Mesodermal cell (in vitro differentiated cells): ENCODE data around the gene SORCS2.

ENCODE experiments used
- H3K27ac ChIP-seq: 2 replicates; pipeline ENCODE4 v1.7.0; 2013; ENCODE audit warnings: mild to moderate bottlenecking, low read depth, low read length, moderate library complexity; ENCODE audit not compliant: severe bottlenecking
- H3K36me3 ChIP-seq: 2 replicates; pipeline ENCODE4 v1.7.1; 2013; ENCODE audit warnings: mild to moderate bottlenecking, low read length, moderate library complexity; ENCODE audit not compliant: control insufficient read depth, insufficient read depth
- H3K4me1 ChIP-seq: one replicate; pipeline ENCODE4 v1.7.1; 2013; ENCODE audit warnings: mild to moderate bottlenecking, low read length; ENCODE audit not compliant: insufficient read depth, control insufficient read depth, poor library complexity, severe bottlenecking
- H3K4me3 ChIP-seq: 2 replicates; pipeline ENCODE4 v1.7.0; 2013; ENCODE audit warnings: low read length, control low read depth, mild to moderate bottlenecking; ENCODE audit not compliant: insufficient read depth, poor library complexity, severe bottlenecking; ENCODE audit errors: extremely low read depth
- H3K9me3 ChIP-seq: 2 replicates; pipeline ENCODE4 v1.7.1; 2013; ENCODE audit warnings: mild to moderate bottlenecking, low read length, moderate library complexity; ENCODE audit not compliant: control insufficient read depth
- WGBS, 2 experiments: methylation state at CpG; one replicate each; pipeline ENCODE4 v1.1.5; 2013; ENCODE audit warnings: missing lambda C conversion rate in 2 of 2; ENCODE audit not compliant: insufficient coverage in 2 of 2; 5-methylcytosine and 5-hydroxymethylcytosine counted together

The SORCS2 gene

GRCh38 chr4:7270121-7270520 lies 77.8 kb downstream of the SORCS2 start:
- WGBS, 2 experiments = 95% methylated on average over 14 to 15 of the region's 17 CpGs
- no peaks in the 10 kb centered on the region for H3K36me3 ChIP-seq
- no peaks in the 10 kb centered on the region for H3K9me3 ChIP-seq
- H3K4me3 ChIP-seq = no peak overlapping the region
- H3K4me1 ChIP-seq = peaks cover 18% of the 10 kb centered on the region
- no peak overlapping the region for H3K27ac ChIP-seq

GRCh38 chr4:7272404-7272803 lies 80.1 kb downstream of the SORCS2 start:
- no peak overlapping the region for H3K4me3 ChIP-seq
- no peaks in the 10 kb centered on the region for H3K9me3 ChIP-seq
- H3K27ac ChIP-seq = no peak overlapping the region
- 89 to 91% methylated on average over 4 to 10 of the region's 10 CpGs for WGBS, 2 experiments
- no peaks in the 10 kb centered on the region for H3K36me3 ChIP-seq
- peaks cover 7% of the 10 kb centered on the region for H3K4me1 ChIP-seq

GRCh38 chr4:7273738-7274297 lies 81.5 kb downstream of the SORCS2 start:
- Histone ChIP-seq H3K27ac (no peak overlapping the region), H3K36me3 (no peaks in the 10 kb centered on the region), H3K9me3 (no peaks in the 10 kb centered on the region), H3K4me1 (peaks cover 7% of the 10 kb centered on the region), H3K4me3 (no peak overlapping the region)
- 90 to 91% methylated on average over 5 to 7 of the region's 8 CpGs for WGBS, 2 experiments

GRCh38 chr4:7275067-7275466 lies 82.7 kb downstream of the SORCS2 start:
- H3K9me3 ChIP-seq = no peaks in the 10 kb centered on the region
- peaks cover 14% of the 10 kb centered on the region for H3K4me1 ChIP-seq
- no peak overlapping the region for H3K4me3 ChIP-seq
- WGBS, 2 experiments = 93 to 95% methylated on average over 2 to 5 of the region's 5 CpGs
- no peak overlapping the region for H3K27ac ChIP-seq
- H3K36me3 ChIP-seq = no peaks in the 10 kb centered on the region

- Histone ChIP-seq H3K36me3 (no peaks in the 10 kb centered on the region), H3K4me1 (peaks cover 16% of the 10 kb centered on the region), H3K27ac (no peak overlapping the region), H3K4me3 (no peak overlapping the region), H3K9me3 (no peaks in the 10 kb centered on the region)
- WGBS, 2 experiments = 79 to 83% methylated on average over 10 of the region's 13 CpGs
Observed at GRCh38 chr4:7275490-7276154, 83.3 kb downstream of the SORCS2 start.

GRCh38 chr4:7276515-7276914 lies 84.2 kb downstream of the SORCS2 start:
- Histone ChIP-seq H3K9me3 (no peaks in the 10 kb centered on the region), H3K4me3 (no peak overlapping the region), H3K36me3 (no peaks in the 10 kb centered on the region), H3K27ac (no peak overlapping the region), H3K4me1 (peaks cover 24% of the 10 kb centered on the region)
- 92 to 95% methylated on average over 9 to 10 of the region's 11 CpGs for WGBS, 2 experiments

GRCh38 chr4:7278071-7278765 lies 85.9 kb downstream of the SORCS2 start:
- H3K4me1 ChIP-seq = peaks cover 31% of the 10 kb centered on the region
- H3K9me3 ChIP-seq = no peaks in the 10 kb centered on the region
- WGBS, 2 experiments = 94 to 96% methylated on average over 9 to 12 of the region's 14 CpGs
- no peak overlapping the region for H3K4me3 ChIP-seq
- H3K36me3 ChIP-seq = no peaks in the 10 kb centered on the region
- no peak overlapping the region for H3K27ac ChIP-seq

- 95 to 100% methylated on average over 1 to 3 of the region's 4 CpGs for WGBS, 2 experiments
- Histone ChIP-seq H3K4me1 (peaks cover 31% of the 10 kb centered on the region), H3K36me3 (no peaks in the 10 kb centered on the region), H3K4me3 (no peak overlapping the region), H3K27ac (no peak overlapping the region), H3K9me3 (no peaks in the 10 kb centered on the region)
Observed at GRCh38 chr4:7278981-7279380, 86.6 kb downstream of the SORCS2 start.

- Histone ChIP-seq H3K27ac (no peak overlapping the region), H3K4me3 (no peak overlapping the region), H3K36me3 (no peaks in the 10 kb centered on the region), H3K4me1 (peaks cover 31% of the 10 kb centered on the region), H3K9me3 (no peaks in the 10 kb centered on the region)
- WGBS, 2 experiments = 79 to 82% methylated on average over 3 to 4 of the region's 6 CpGs
Observed at GRCh38 chr4:7279902-7280301, 87.6 kb downstream of the SORCS2 start.

- Histone ChIP-seq H3K36me3 (no peaks in the 10 kb centered on the region), H3K4me1 (peaks cover 31% of the 10 kb centered on the region), H3K27ac (peak overlapping the region; percentile 52), H3K9me3 (no peaks in the 10 kb centered on the region), H3K4me3 (no peak overlapping the region)
- WGBS, 2 experiments = 87 to 93% methylated on average over 24 of the region's 24 CpGs
Observed at GRCh38 chr4:7280926-7281690, 88.8 kb downstream of the SORCS2 start.
